WERI-Rb-1 (cell line): ENCODE data around the gene FAM81B.

Experiments used
- DNase-seq: peaks from one replicate; pipeline ENCODE4 v3.0.0-alpha.2; 2020
- H3K27ac ChIP-seq: fragments of 250-450 bp; sonication (Bioruptor Pico); 2 replicates; pipeline ENCODE4 v1.5.1; 2020; ENCODE audit warnings: mild to moderate bottlenecking, moderate library complexity
- H3K27me3 ChIP-seq: fragments of 250-450 bp; sonication (Bioruptor Pico); 2 replicates; pipeline ENCODE4 v1.5.1; 2021; ENCODE audit warnings: mild to moderate bottlenecking, low read depth, moderate library complexity; ENCODE audit not compliant: insufficient read depth, severe bottlenecking
- H3K36me3 ChIP-seq: fragments of 250-450 bp; sonication (Bioruptor Pico); 2 replicates; pipeline ENCODE4 v1.5.1; 2020; ENCODE audit warnings: mild to moderate bottlenecking, moderate library complexity
- H3K4me3 ChIP-seq: 2 replicates; pipeline ENCODE4 v1.5.1; 2011; ENCODE audit warnings: low read depth, mild to moderate bottlenecking, control low read depth, low read length
- H3K9me3 ChIP-seq: fragments of 250-450 bp; sonication (Bioruptor Pico); 2 replicates; pipeline ENCODE4 v1.5.1; 2021; ENCODE audit warnings: mild to moderate bottlenecking, moderate library complexity; ENCODE audit not compliant: severe bottlenecking
- CTCF ChIP-seq: IDR thresholded peaks from 2 replicates; pipeline ENCODE4 v1.5.1; 2011; ENCODE audit warnings: low read depth, mild to moderate bottlenecking, control low read depth, inconsistent platforms, low read length

The FAM81B gene

GRCh38 chr5:95424526-95424925, 33.4 kb downstream of the FAM81B start:
- no peak for DNase-seq
- no peak for TF ChIP-seq CTCF
- no peak overlapping the region for H3K4me3 ChIP-seq

GRCh38 chr5:95426227-95426626, 35.1 kb downstream of the FAM81B start:
- Histone ChIP-seq H3K4me3 (no peak overlapping the region), H3K27me3 (no peaks in the 10 kb centered on the region), H3K9me3 (no peaks in the 10 kb centered on the region), H3K36me3 (no peaks in the 10 kb centered on the region), H3K27ac (no peak overlapping the region)
- no peak for TF ChIP-seq CTCF
- DNase-seq, result no peak

More at GRCh38 chr5:95424526-95424925, 33.4 kb downstream of the FAM81B start:
- no peaks in the 10 kb centered on the region for H3K36me3 ChIP-seq
- H3K27ac ChIP-seq, result no peak overlapping the region
- no peaks in the 10 kb centered on the region for H3K27me3 ChIP-seq
- no peaks in the 10 kb centered on the region for H3K9me3 ChIP-seq

DNA sequence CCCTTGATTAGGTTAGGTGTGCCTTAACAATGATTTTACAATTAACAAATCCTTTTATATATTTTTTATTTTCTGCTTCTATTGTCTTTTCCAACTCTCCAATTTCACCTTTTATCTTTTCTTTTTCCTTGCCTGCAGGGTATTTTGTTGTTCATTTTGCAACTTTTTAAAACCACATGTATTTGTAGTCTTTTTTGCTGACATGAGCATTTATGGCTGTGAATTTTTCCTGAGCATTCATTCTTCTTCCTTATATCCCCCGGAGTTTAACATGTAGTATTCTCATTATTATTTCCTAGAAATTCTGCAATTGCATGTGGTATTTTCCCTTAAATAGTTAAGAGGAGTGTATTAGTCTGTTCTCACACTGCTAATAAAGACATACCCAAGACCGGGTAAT, 41.6 kb downstream of the FAM81B start:
- Histone ChIP-seq H3K4me3 (no peak overlapping the region), H3K27ac (peak overlapping the region; percentile 26), H3K9me3 (peaks cover 6% of the 10 kb centered on the region), H3K27me3 (no peaks in the 10 kb centered on the region), H3K36me3 (no peaks in the 10 kb centered on the region)
- no peak for TF ChIP-seq CTCF
- DNase-seq, result no peak

DNA sequence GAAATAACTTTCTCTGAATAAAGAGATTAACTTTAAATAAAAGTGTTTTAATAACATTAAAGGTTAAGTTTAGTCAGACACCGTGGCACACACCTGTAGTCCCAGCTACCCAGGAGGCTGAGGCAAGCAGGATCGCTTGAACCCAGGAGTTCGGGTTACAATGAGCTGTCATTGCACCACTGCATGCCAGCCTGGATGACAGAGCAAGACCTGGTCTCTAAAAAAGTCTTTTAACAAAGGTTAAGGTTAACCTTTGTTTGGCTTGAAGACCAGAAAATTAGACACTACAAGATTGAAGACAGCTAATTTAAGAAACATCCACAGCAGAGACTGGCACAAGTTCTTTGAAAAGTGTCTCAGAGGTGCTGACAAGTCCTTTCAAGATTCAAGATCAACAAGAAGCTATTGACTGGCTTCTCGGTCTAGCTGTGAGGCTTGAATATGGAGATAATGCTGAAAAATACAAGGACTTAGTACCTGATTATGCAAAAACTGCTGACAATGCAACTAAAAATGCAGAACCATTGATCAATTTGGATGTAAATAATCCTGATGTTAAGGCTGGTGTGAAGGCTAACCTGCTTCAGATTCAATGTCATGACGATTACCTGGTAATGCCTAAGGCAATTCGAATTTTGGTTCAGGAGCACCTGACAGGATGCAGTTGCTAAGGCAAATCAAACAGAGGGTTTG, 48.8 kb downstream of the FAM81B start:
- Histone ChIP-seq H3K4me3 (no peak overlapping the region), H3K27me3 (no peaks in the 10 kb centered on the region), H3K36me3 (no peaks in the 10 kb centered on the region), H3K9me3 (no peaks in the 10 kb centered on the region), H3K27ac (no peak overlapping the region)
- no peak for TF ChIP-seq CTCF
- no peak for DNase-seq

DNA sequence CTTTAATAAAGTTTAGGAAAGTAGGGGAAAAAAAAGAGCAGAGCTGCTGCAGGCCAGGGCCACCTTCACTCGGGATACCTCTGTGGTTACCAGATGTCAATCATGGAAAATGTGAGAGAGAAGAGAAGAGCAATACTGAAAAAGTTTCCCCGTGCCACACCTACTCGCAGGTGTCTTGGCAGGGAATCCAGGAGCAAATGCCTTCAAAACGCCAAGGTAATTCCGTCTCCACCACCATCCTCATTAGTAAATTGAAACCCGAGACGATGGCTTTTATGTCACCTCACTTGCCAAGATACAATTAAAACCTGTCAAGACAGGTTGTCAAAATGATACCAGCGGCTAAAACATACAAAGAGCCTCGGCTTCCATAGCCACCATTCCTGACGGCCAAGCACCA, 49.7 kb downstream of the FAM81B start:
- Histone ChIP-seq H3K4me3 (no peak overlapping the region), H3K9me3 (no peaks in the 10 kb centered on the region), H3K27me3 (no peaks in the 10 kb centered on the region), H3K27ac (no peak overlapping the region; the same call in 1 of the 2 replicates), H3K36me3 (no peaks in the 10 kb centered on the region)
- no peak for TF ChIP-seq CTCF
- no peak for DNase-seq

DNA sequence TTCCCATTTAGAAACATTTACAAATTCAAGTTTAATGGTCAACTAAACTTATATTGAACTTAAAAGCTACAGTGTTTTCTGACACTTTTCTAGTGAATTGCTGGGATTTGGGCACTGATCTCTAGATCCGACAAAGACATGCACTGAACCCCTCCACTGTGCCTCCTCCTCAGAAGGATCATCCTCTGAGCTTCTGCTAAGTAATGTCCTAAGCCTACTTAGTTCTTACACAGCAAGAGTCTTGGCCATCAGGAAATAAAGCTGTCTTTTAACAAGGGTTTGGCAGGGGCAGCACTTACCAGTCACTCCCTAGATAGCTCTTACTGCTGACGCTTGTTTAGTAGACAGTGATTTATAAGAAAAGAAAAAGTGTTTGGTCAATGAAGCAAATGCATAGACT, 50.5 kb downstream of the FAM81B start:
- no peak for TF ChIP-seq CTCF
- no peak overlapping the region for H3K27ac ChIP-seq
- no peaks in the 10 kb centered on the region for H3K27me3 ChIP-seq
- no peaks in the 10 kb centered on the region for H3K36me3 ChIP-seq
- no peaks in the 10 kb centered on the region for H3K9me3 ChIP-seq
- DNase-seq, result peak; percentile 77
- no peak overlapping the region for H3K4me3 ChIP-seq
